HG02852 (cell line): ENCODE measurements around the gene DLK1.

ENCODE experiments used
- ATAC-seq: cut with Tn5 transposase; IDR thresholded peaks from one replicate; pipeline ENCODE4 v1.9.1; 2021; ENCODE audit warnings: mild to moderate bottlenecking, moderate library complexity; ENCODE audit not compliant: unreplicated experiment

The DLK1 gene

GRCh38 chr14:100692859-100693558 lies 33.7 kb upstream of the DLK1 start:
- ATAC-seq = no peak

GRCh38 chr14:100693877-100694578 lies 32.7 kb upstream of the DLK1 start:
- no peak for ATAC-seq

- no peak for ATAC-seq
Measured at GRCh38 chr14:100694579-100695422, 31.9 kb upstream of the DLK1 start.

- ATAC-seq = no peak
Measured at GRCh38 chr14:100695423-100695738, 31.3 kb upstream of the DLK1 start.

- ATAC-seq = no peak
Measured at GRCh38 chr14:100696008-100696407, 30.7 kb upstream of the DLK1 start.

GRCh38 chr14:100696590-100696989 lies 30.1 kb upstream of the DLK1 start:
- ATAC-seq = no peak

GRCh38 chr14:100698066-100698465 lies 28.6 kb upstream of the DLK1 start:
- no peak for ATAC-seq

GRCh38 chr14:100698666-100699448 lies 27.8 kb upstream of the DLK1 start:
- ATAC-seq = no peak

- no peak for ATAC-seq
Measured at GRCh38 chr14:100701314-100701713, 25.4 kb upstream of the DLK1 start.

- ATAC-seq = no peak
Measured at GRCh38 chr14:100702590-100702989, 24.1 kb upstream of the DLK1 start.

- no peak for ATAC-seq
Measured at GRCh38 chr14:100703386-100704220, 23.1 kb upstream of the DLK1 start.

- ATAC-seq = no peak
Measured at GRCh38 chr14:100706200-100706599, 20.5 kb upstream of the DLK1 start.

- no peak for ATAC-seq
Measured at GRCh38 chr14:100706860-100707259, 19.8 kb upstream of the DLK1 start.

- no peak for ATAC-seq
Measured at GRCh38 chr14:100708425-100709288, 18.0 kb upstream of the DLK1 start.

GRCh38 chr14:100709289-100710284 lies 17.1 kb upstream of the DLK1 start:
- ATAC-seq = no peak

GRCh38 chr14:100710391-100710790 lies 16.3 kb upstream of the DLK1 start:
- no peak for ATAC-seq

GRCh38 chr14:100710826-100711462 lies 15.7 kb upstream of the DLK1 start:
- no peak for ATAC-seq

- no peak for ATAC-seq
Measured at GRCh38 chr14:100711493-100711892, 15.2 kb upstream of the DLK1 start.
